ENCODE results near the gene SIRPB1.

Gene SIRPB1

GRCh38 chr20:1619861-1620444, at the start of gene SIRPB1:
Gene SIRPB1 (minus strand): TSS chr20:1620009. CDS start chr20:1619944, 65 bp downstream.
- TF ChIP-seq CTCF (IDR thresholded peaks at IDR 0.05) = no peak

GRCh38 chr20:1669304-1669703, 49.5 kb upstream of the SIRPB1 start:
- no peak for DNase-seq (ENCODE audit: low spot score)

More at GRCh38 chr20:1619861-1620444, at the start of gene SIRPB1:
- Histone ChIP-seq H3K27ac (no peak within 1 kb of the TSS), H3K4me3 (no peak within 1 kb of the TSS)
- DNase-seq (ENCODE audit: low spot score) = no peak

GRCh38 chr20:1667502-1668085, 47.8 kb upstream of the SIRPB1 start:
- no peak for TF ChIP-seq CTCF (IDR thresholded peaks at IDR 0.05)
- Histone ChIP-seq H3K4me3 (no peak overlapping the region), H3K27ac (no peak overlapping the region)
- no peak for DNase-seq (ENCODE audit: low spot score)

More at GRCh38 chr20:1669304-1669703, 49.5 kb upstream of the SIRPB1 start:
- no peak for TF ChIP-seq CTCF (IDR thresholded peaks at IDR 0.05)
- no peak overlapping the region for H3K27ac ChIP-seq
- H3K4me3 ChIP-seq = no peak overlapping the region

DNA sequence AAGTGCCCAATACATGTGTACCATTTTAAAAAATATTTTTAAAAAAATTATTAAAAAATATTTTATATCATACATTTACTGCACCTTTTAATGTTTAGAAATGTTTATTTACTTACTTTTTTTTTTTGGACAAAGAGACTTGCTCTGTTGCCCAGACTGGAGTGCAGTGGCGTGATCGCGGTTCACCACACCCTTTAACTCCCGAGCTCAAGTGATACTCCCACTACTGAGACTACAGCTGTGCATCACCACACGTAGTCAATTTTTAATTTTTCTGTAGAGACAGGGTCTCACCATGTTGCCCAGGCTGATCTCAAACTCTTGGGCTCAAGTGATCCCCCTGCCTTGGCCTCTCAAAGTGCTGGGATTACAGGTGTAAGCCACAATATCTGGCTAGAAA, 47.0 kb upstream of the SIRPB1 start:
- Histone ChIP-seq H3K4me3 (no peak overlapping the region), H3K27ac (no peak overlapping the region)
- TF ChIP-seq CTCF (IDR thresholded peaks at IDR 0.05) = no peak
- DNase-seq (ENCODE audit: low spot score) = no peak

- no peak overlapping the region for H3K27ac ChIP-seq
- no peak overlapping the region for H3K4me3 ChIP-seq
- no peak for DNase-seq (ENCODE audit: low spot score)
- TF ChIP-seq CTCF (IDR thresholded peaks at IDR 0.05) = no peak
Observed at GRCh38 chr20:1665345-1665744, 45.5 kb upstream of the SIRPB1 start.

- no peak overlapping the region for H3K27ac ChIP-seq
- no peak for DNase-seq (ENCODE audit: low spot score)
- no peak overlapping the region for H3K4me3 ChIP-seq
- no peak for TF ChIP-seq CTCF (IDR thresholded peaks at IDR 0.05)
Observed at GRCh38 chr20:1664911-1665310, 45.1 kb upstream of the SIRPB1 start.

DNA sequence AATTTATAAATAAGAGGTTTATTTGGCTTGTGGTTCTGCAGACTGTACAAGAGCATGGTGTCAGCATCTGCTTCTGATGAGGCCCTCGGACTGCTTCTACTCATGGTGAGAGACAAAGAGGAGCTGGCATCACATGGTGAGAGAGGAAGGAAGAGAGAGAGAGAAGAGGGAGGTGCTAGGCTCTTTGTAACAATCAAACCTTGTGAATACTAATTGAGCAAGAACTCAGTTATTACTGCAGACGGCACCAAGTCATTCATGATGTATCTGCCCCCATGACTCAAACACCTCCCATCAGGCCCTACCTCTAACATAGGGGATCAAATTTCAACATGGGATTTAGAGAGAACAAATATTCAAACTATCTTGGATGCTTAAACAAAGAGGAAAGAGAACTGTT, 44.1 kb upstream of the SIRPB1 start:
- no peak overlapping the region for H3K27ac ChIP-seq
- TF ChIP-seq CTCF (IDR thresholded peaks at IDR 0.05) = no peak
- no peak for DNase-seq (ENCODE audit: low spot score)
- H3K4me3 ChIP-seq = no peak overlapping the region

Measured in coronary artery (tissue), 2 donors.